NCI-H446 (cell line): ENCODE data around the gene GTF2A1.

Source experiments
- DNase-seq, 2 experiments: peaks; one replicate each; lab custom pipeline; 2025; lab: John Stamatoyannopoulos, UW

GTF2A1 gene

DNA sequence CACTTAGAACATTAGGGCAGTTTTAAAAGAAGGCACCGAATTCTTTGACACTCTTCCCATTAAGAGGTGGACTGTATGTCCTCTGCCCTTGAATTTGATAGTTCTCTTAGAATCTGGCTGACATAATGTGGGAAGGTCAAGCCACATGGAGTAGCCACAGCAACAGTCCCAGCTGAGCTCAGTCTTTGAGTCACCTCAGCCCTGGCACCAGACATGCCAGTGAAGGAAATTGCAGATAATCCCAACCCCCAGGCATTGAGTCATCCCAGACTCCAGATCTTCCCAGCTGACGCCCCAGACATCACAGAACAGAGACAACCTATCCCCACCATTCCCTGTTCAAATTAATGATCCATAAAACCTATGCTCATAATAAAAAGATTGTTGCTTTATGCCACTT, 83.4 kb downstream of the GTF2A1 start:
- DNase-seq: no peak

DNA sequence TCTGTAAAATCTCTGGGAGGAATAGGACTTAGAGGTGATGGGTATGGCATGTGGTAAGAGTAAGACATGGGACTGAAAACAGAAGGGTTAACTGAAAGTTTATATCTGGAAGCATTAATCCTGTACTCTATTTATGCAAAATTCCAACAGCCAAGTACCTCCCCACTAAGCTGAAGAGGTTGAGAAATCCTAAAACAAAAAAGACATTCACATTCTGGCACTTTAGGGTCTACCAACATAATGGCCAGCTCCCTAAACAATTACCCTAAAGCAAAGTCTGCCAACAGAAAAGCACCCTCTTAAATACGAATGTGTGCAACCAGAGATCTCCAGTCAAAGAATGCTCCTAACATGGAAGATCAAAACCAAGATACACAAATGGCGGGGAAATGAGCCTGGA, 87.4 kb downstream of the GTF2A1 start:
- DNase-seq: no peak

DNA sequence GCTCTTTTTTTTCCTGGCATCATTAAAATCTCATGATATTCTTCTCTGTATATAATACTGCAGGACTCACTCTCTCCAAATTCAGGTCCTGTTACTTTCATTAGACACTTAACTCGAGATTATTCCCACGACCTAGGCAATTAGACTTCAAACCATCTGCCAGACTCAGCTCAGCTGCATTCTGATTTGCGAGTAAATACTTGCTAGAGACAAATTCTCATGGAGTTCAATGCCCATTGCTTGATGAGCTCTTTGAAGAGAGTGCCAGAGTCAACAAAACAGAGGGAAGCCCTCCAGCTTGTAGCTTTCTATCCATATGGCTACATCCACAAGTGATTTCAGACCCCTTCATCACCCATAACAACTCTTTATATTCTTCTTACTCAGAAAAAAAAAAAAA, 88.3 kb downstream of the GTF2A1 start:
- peak; percentile 51 to 90 for DNase-seq

GRCh38 chr14:81129242-81129641, 91.5 kb downstream of the GTF2A1 start:
- DNase-seq: no peak

GRCh38 chr14:81127785-81128184, 93.0 kb downstream of the GTF2A1 start:
- DNase-seq: no peak

- no peak for DNase-seq
Measured at GRCh38 chr14:81125536-81125935, 95.2 kb downstream of the GTF2A1 start.
